GM12872 (cell line): ENCODE measurements around the gene KRT72.

Experiments used
- TF ChIP-seq, protein P1 (sequence below): IDR thresholded peaks from 3 replicates; pipeline ENCODE4 v1.5.1; 2011; ENCODE audit warnings: low read depth, mild to moderate bottlenecking, low read length, moderate library complexity; ENCODE audit not compliant: insufficient read depth

The KRT72 gene

DNA sequence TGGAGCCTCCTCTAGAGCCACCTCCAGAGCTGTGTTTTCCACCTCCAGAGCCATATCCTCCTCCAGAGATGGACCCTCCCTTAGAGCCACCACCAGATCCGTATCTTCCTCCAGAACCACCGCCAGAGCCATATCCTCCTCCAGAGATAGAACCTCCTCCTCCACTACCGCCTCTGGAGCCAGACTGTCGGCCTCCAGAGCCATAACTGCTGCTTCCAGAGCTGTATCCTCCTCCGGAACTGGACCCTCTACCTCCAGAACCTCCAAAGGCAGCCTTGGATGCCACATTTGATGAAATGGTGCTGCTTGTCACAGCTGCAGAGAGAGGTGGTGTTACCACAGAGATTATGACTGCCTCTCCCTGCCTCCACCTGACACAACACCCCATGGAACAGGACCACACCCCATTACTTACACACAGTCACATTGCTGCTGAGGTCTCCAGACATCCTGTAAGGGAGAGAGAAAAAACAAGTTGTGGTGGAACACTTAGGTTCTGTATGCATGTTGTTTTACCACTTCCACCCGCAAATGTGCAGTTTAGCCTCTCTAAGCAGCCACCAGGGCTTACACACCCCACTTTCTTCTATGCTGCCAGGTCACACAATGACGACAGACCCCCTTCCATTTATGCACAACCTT is 44.0 kb upstream of the KRT72 start:
- TF ChIP-seq, protein P1, sequence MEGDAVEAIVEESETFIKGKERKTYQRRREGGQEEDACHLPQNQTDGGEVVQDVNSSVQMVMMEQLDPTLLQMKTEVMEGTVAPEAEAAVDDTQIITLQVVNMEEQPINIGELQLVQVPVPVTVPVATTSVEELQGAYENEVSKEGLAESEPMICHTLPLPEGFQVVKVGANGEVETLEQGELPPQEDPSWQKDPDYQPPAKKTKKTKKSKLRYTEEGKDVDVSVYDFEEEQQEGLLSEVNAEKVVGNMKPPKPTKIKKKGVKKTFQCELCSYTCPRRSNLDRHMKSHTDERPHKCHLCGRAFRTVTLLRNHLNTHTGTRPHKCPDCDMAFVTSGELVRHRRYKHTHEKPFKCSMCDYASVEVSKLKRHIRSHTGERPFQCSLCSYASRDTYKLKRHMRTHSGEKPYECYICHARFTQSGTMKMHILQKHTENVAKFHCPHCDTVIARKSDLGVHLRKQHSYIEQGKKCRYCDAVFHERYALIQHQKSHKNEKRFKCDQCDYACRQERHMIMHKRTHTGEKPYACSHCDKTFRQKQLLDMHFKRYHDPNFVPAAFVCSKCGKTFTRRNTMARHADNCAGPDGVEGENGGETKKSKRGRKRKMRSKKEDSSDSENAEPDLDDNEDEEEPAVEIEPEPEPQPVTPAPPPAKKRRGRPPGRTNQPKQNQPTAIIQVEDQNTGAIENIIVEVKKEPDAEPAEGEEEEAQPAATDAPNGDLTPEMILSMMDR, result no peak

DNA sequence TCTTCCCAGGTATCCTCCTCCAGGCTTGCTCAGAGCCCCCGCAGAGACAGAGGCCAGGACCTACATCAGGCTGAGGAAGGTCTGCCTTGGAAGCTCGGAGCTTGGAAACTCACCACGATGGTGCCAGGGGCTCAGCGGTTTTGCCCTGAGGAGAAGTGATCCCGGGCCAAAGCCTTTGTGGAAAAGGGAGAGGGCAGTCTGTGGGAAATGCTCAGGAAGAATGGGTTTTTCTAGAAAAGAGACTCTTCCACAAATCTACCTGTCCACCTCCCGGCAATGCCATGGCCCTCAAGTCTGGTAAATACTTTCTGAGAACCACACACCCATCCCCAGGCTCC is 42.8 kb upstream of the KRT72 start:
- TF ChIP-seq, protein P1, result no peak

DNA sequence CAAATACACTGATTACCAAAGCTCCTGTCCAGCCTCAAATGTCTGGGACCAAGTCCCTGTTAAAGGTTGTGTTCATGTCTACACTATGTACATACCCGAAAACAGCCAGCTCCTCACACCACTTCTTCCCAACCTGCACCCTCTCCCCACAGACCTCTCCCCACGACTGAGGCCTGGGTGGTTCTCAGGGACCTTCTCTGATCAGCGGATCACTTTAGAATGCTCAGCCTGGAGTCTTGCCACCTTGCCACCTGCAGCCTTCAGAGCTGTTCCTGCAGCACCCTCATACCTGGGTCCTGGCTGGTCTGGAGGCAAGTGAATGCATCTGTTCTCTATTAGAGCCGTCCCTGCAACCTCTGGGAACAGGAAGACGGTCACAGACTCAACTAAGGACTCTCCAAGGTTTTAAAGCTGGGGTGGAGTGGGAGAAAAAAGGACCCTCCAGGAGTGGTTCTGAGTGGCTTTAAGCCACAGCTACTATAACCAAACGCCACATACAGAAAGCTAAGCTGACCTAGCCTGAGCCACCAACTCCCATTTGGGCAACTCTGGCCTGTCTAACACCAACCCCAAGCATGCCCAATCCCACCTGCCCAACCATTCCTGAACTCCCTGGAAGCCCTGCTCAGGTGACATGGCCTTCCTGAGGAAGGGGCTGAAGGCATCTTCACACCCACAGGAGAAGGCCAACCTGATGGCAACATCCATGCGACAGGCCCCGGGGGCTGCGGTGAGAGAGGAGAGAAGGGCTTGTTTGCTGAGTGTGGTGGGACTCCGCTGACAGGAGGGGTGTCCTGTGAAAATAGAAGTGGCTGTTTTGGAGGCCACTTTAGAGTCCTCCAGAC is 42.2 kb upstream of the KRT72 start:
- TF ChIP-seq, protein P1, result no peak

DNA sequence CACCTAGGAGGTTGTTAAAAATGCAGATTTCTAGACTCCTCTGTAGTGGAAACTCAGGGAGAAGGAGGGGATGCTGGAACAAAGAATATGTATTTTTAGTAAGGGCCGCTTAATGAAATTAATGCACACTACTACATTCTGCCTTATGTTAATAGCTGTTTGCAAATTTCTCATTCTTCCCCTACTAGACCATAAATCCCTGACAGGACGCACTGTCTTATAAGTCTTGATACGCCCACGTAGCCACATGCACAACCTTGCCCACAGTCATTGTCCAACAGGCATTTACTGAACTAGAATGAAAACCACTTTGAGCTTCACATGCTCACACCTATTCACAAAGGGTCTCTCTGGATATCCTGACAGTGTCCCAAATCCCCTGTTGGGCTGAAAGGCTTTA is 40.2 kb upstream of the KRT72 start:
- TF ChIP-seq, protein P1, result no peak

DNA sequence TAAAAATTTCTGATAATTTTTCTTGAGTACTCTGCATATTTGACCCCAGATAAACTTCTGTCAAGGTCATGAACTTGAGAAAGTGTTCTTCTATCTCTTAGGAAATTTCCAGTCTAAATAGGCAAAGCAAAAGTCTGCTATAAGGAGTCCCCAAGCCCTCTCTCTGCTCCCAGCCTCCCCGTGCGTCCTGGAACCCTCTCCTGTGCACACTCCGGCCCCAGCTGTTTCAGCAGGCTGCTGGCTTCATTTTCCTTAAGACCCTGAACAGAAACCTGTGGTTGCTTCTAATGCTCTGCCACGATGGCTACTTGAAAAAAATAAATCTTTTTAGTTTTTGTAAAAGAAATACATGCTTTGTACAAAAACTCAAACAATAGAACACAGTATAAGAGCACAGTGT is 36.0 kb upstream of the KRT72 start:
- TF ChIP-seq, protein P1, result no peak

DNA sequence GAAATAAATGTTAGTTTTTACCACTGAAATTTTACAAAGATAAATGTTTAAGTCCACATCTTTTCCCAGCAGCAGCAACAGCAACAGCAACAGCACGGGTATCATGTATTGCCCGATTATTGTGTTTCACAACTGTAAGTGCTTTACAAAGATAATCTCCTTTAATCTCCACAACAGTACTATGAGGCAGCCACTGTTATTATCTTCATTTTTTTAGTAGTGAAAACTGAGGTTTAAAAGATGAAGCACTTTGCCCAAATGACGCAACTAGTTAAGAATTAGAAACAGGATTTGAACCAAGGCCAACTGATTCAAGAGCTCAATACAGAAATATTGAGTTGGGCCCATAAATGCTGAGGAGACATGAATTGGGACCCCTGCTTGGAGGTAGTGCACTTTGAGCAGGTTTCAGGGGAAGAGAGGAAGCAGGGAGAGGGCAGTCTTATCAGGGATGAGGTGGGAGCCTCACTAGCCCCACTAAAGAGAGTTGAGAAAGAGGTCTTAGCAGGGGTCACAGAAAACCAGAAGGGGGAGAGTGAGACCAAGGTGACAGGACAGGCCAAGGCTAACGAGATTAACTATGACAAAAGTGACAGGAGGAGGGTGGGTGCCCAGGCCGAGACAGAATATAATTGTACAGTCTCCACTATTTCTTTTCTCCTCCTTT is 35.5 kb upstream of the KRT72 start:
- TF ChIP-seq, protein P1, result no peak

DNA sequence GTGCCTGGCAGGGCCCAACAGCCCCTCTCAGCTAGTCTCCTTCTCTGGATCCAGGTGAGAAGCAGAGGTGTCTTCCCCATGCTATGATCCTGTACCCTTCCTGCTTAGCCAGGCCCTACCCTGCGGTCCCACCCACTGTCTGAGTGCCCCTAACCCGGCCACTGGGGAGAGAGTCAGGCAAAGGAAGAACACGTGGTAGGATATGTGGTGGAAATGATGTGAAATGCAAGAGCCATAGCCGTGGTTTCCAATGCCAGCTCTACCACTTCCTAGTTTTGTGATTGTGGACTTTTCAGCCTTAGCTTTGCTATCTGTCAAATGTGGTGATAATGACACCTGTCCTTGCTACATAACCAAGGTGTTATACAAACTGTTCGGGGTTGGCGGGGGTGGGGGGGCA is 34.9 kb upstream of the KRT72 start:
- TF ChIP-seq, protein P1, result no peak
